ENCODE data around the gene STK39.
"Not testable (repeated sequence)": the region's sequence is repeated elsewhere in the genome, so short reads cannot be mapped to it uniquely, and the experiment has no call there.

- not testable (repeated sequence) for TF ChIP-seq CTCF (conservative IDR thresholded peaks at IDR 0.05; ENCODE audit: low read depth, low read length); EZH2 (IDR thresholded peaks at IDR 0.05; ENCODE audit: borderline replicate concordance, low read depth, low read length, poor library complexity, severe bottlenecking)
Measured at GRCh38 chr2:168262926-168263325, 15.5 kb upstream of the STK39 start.

All from A673 (cell line).